ENCODE results near the gene MTFP1.
A peak's percentile ranks its signal among the peaks of the same experiment; 100 is the strongest.
"Not testable (repeated sequence)": the region's sequence is repeated elsewhere in the genome, so short reads cannot be mapped to it uniquely, and the experiment has no call there.

The MTFP1 gene, protein sequence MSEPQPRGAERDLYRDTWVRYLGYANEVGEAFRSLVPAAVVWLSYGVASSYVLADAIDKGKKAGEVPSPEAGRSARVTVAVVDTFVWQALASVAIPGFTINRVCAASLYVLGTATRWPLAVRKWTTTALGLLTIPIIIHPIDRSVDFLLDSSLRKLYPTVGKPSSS

DNA sequence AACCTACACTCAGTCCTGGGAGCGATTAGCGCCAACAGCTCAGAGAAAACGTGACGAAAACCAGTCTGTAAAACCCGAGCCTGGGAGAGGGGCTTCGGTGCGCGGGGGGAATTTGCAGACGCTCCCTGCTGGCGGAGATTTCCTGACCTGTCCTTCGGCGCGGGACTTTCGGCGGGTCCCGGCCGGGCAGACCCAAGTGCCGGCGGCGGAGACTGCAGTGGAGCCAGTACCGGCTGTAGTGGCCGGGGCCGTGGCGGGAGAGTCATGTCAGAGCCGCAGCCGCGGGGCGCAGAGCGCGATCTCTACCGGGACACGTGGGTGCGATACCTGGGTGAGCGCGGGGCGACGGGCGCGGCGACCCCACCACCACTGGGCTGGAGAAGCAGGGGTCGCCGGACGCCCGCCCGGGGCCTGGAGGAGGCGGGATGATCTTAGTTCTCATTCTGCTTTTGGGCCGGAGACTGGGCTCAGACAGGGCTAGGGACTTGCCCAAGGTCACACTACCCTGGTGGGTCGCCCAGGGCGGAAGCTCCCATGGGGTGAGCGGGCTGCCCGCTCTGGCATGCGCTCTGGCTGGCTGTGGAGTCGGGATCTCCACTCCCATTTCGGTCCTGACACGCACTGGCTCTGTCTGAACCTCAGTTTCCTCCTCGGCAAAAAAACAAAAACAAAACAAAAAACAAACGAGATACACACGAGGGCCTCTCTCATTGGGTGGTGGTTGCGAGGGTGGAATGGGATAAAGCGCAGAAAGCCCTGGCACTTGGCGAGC, at the start of gene MTFP1:
Gene MTFP1, plus strand, starts transcription at position 153 of the 772 bp plus-strand sequence. Its CDS starts 112 bp downstream, at position 265.
- peak; percentile 62 for DNase-seq

DNA sequence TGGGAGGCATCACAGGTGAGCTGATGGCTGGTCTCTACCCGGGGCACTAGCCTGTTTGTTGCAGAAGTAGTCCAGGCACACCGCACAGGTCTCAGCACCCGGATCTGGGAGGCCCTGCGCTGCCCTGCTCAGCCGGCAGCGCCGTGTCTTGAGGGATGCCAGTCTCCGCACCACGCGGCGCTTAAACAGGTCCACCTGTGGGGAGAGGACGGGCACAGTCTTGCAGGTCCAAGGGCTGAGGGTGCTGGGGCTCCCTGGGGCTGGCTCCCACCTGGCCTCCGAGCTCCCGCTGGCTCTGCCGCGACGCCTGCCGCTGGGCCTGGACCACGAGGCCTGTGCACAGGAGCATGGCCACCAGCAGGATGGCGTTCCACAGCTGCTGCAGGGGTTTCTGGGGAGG, 45.6 kb upstream of the MTFP1 start:
- no peak for DNase-seq

DNA sequence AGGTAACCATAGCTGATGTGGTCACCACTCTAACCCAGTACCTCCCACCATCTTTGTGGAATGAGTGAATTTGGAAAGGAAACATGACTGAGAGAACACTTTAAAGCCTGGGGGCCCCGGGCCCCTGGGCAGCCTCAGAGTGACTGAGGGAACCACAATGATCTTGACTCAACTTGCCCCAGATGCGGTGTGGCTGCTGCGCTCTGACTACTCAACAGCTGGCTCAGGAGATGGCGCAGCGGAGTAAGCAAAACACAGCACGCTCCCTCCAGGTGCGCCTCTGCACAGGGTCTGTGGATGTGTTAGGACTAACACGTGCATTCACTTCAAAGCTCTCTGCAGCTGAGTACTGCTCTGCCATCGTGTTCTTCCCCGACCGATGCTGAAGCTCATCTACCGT, 44.3 kb upstream of the MTFP1 start:
- DNase-seq = no peak

DNA sequence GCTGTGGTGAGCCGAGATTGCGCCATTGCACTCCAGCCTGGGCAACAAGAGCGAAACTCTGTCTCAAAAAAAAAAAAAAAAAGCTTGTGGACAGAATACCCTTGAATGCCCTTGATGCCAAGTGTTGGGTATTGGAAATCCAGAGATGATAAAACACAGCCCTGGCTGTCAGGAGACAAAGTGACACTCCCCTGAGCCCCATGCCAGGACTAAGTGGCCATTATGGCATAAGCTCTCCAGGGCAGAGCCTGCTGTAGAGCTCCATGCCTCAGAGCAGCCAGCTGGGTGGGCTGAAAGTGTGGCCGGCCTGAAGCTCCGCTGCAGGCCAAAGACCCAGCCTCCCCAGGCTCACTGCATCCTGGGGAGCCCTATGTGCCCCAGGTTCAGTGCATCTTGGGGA, 43.2 kb upstream of the MTFP1 start:
- no peak for DNase-seq

DNA sequence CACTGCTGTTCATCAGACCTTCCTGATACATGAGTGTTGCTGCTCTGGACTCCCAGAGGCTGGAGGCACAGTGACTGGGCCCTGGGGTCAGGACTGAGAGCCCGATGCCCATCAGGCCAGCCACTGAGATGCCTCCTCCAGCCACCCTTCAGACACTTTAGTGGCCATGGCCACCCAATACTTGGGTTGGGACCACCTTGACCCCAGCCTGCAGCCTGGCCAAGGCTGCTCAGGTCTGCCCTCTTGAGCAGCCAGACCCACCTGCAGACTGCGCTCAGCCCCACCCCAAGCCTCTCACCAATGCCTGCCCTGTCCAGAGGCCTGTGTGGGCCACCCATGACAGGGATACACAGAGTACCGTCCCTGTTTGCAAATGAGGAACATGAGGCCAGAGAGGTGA, 42.5 kb upstream of the MTFP1 start:
- DNase-seq = no peak

DNA sequence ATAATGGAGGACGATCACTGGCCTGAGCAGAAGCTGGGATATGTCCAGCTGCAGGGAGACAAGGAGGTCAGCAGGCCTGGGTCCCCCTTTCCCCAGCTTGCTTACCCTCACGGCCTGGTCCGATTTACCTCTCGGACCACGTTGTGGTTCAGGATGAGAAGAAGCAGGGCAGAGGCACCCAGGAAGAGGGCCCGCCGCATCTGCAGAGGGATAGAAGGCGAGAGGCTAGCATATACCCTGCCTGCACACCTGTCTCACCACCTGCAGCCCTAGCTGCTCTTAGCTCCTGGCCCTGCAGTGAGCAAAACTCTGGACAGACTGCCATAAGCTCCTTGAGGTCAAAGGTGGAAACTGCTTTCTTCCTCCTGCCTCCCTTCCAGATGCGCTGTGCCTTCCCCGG, 39.6 kb upstream of the MTFP1 start:
- no peak for DNase-seq

DNA sequence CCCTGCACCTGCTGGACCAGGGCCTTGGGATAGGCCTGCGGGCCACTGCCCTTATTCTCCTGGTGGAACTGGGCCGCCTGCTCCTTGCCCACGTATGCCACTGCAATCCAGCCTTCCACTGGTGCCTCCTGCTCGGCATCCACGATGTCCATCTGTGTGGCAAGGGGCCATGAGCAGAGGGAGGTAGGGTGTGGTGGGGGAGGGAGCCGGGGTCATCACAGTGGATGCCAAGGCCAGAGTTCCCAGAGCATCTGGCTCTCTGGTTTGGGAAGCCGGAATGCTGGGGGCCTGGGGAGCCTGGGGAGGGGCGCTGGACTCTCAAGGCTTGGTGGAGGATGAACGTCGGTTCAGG, 39.0 kb upstream of the MTFP1 start:
- DNase-seq = no peak

DNA sequence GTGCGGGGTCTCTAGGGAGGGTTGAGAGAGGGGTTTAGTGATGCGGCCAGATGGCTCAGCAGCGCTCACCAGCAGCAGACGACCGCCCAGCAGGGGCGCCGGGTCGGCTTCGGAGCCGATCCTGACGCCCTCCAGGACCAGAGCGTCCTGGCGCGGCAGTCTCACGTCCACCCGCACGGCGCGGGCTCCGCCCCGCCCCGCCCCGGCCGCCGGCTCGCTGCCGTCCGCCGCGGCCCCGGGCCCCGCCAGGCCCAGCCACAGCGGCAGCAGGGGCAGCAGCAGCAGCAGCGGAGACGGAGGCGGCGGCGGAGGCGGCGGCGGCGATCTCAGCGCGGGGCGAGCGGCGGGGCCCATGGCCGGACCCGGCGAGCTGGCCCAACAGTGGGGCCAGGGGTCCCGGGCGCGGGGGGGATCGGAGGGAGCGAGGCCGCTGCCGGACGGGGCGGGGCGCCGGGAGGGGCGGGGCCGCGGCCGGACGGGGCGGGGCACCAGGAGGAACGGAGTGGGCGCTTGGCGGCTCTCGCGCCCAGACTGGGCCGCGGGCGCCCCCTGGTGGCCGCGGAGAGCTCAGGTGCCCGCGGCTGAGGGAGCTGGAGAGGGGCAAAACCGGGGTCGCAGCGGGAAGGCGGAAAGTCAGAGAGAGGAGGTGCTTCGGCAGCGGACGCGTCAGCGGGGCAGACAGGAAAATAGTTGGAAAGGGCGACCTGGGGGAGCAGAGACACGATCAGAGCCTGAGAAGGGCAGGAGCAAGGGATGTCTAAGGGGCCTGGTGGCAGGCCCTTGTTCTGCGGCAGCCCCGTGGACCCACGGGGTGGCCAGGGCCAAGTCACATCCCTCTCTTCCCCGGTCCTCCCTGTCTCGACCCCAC, 38.4 kb upstream of the MTFP1 start, which contains the start of gene RNF215:
Gene RNF215, minus strand, starts transcription at position 452 of the 868 bp plus-strand sequence. Its CDS starts 98 bp downstream, at position 354.
- DNase-seq = peak; percentile 79

DNA sequence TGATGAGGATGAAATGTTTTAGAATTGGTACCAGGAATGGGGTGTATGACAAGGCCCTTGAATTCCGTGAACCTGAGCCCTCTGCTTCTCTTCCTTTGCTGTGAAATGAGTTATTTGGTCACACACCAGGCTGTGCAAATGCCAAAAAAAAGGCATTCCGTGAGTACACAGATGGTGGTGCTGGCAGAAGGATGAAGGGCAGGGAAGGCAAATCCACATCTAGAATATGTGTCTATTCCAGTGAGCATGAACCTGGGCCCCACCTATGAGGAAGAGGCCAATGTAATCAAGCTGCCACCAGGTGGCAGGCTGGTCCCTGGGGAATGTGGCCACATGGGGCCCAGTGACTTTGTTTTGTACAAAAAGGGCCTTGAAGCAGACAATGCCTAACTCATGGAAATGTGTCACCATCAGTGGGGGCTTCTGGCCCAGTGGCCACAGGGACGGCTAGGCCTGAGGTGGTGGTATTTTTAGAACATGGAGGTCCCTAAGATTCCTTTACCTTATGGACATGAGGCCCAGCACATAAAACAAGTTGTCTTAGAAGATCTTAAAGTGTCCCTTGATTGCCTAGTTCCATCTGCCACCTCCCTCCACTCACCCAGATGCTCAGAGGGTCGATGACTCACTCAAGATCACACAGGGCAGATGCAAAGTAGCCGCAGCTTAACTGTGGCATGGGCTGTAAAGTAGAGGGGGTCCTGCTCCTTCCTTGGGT, 34.4 kb upstream of the MTFP1 start:
- DNase-seq = peak; percentile 84

DNA sequence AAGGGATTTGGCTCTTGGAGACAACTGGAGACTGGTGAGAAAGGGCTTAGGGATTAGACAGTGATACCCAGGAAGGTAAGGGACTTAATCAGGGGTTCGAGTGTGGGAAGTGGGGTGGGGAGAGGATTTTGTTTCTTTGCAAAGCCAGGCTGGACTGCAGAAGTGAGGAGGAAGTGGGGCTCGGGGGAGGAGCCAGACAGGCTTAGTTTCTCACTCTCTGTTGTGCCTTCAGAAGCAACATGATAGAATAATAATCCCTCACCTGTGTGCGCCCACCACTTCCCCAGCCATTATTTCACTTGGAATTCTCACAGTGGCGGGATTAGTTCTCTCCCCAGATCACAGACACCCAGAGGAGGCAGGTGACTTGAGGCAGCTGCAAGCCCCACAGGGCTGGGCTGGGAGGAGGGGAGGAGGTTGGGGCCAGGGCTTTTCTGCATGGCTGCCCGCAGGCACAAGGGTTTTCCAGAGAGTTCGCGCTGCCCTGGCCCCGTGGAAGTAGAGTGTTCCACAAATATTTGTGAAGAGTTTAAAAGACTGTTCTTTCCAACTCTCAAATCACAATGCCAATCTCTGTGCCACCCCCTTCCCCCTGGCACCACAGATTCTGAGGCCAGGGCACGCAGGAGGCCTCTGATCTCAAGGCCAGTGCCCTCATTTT, 32.8 kb upstream of the MTFP1 start:
- no peak for DNase-seq

DNA sequence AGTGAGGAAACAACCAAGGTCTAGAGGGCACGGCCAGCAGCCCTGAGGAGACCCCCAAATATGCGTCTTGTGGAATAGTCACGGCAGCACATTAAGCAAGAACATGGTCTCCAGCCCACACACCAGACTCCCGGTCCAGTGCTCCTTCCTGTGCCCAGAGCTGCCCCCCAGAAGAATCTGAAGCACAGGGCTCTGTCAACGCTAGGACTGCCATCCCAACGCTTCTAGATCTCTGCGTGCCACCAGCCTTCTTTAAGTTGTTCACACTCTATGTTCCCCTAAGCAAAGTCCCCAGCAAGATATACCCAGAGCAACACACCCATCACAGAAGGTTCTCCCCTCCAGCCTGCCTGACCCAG, 32.3 kb upstream of the MTFP1 start:
- DNase-seq = no peak

DNA sequence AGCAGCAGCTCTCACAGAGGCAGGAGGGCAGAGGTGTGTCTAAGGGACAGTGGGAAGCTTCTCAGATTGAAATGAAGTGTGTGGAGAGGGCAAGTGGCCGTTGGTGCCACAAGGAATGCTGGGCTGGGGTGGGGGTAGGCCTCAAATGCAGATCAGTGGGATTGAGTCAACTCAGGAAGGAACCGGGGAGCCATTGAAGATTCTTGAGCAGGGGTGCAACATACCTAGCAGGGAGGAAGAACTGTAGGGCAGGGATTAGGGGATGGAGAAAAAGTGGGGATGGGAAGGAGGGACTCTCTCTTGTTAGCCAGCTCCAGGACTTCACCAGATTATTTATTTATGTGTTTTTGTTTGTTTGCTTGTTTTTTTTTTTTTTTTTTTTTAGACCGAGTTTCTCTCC, 31.7 kb upstream of the MTFP1 start:
- no peak for DNase-seq

DNA sequence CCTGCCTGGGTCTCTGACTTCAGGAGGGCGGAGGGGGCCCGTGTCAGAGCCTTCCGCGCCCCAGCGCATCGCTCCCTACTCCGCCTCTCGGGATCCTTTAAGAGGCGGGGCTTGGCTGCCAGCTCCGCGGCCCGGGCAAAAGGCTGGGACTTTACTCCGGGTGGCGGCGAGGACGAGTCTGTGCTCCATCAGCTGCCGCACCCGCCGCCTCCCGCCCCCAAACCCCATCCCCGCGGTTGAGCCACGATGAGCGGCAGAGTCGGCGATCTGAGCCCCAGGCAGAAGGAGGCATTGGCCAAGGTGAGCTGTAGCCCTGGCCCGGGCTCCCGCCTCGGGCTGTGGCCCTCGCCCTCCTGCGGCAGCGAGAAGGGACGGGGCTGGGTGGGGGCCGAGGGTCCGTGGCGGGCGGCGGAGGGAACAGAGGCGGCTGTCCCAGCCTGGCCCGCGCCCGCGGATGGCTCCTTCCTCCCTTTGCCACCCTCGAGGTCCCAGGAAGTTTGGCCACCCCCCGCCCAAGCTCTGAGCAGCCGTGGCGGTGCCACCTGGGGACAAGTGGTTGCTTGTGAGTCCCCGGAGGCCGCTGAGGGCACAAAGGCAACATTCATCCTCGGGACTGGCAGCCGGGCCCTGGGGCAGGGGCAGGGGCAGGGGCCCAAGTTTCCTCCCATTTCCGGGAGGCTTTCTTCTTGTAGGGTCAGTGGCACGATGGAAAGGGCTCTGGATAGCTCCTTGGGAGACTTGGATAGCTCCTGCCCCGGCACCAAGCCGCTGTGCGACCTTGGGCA, 28.5 kb upstream of the MTFP1 start, which contains the start of gene SEC14L2:
Gene SEC14L2, plus strand, starts transcription at position 148 of the 785 bp plus-strand sequence. Its CDS starts 99 bp downstream, at position 247.
- DNase-seq = peak; percentile 60

DNA sequence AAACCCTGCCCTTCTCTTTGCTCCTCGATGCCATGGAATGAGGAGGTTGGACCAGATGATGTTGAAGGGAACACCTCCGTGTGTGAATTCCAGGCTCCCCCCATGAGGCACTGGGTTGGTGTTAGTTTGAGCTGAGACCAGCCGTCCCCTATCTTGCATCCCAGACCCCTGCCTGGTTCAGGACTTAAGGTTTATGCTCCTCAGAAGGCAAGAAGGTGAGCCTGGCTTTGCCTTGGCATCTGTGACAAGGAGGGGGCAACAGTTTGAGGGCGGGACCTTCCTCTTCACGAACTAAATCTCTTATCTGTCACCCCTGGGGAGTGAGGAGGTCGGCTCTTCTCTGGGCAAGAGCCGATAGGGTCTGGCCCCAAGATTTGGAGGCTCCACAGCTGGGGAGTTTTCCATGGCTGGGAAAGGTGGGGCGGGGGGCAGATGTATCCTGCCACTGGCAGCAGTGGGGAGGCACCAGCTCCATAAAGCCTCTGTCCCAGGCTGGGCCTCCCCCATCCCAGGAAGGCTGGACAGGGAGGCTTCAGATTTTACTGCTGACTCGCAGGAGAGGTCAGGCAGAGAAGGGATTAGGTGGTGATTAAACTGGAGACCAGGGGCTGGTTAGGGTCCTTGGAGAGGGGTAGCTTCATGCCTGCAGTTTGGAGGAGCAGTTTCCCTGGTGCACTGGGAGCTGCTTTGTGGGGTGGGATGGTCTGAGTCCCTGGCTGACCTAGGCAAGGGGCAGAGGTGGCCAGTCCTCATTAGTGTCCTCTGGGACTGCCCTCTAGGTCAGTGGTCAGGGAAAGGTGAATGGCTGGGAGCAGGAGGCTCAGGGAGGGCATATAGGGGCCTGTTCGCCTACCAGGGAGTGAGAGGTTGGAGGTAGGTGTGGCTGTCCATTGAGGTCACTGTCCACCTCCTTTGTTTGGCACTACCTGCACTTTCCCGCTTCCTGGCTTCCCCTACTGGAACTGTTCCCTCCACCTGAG, 27.6 kb upstream of the MTFP1 start:
- DNase-seq = no peak

DNA sequence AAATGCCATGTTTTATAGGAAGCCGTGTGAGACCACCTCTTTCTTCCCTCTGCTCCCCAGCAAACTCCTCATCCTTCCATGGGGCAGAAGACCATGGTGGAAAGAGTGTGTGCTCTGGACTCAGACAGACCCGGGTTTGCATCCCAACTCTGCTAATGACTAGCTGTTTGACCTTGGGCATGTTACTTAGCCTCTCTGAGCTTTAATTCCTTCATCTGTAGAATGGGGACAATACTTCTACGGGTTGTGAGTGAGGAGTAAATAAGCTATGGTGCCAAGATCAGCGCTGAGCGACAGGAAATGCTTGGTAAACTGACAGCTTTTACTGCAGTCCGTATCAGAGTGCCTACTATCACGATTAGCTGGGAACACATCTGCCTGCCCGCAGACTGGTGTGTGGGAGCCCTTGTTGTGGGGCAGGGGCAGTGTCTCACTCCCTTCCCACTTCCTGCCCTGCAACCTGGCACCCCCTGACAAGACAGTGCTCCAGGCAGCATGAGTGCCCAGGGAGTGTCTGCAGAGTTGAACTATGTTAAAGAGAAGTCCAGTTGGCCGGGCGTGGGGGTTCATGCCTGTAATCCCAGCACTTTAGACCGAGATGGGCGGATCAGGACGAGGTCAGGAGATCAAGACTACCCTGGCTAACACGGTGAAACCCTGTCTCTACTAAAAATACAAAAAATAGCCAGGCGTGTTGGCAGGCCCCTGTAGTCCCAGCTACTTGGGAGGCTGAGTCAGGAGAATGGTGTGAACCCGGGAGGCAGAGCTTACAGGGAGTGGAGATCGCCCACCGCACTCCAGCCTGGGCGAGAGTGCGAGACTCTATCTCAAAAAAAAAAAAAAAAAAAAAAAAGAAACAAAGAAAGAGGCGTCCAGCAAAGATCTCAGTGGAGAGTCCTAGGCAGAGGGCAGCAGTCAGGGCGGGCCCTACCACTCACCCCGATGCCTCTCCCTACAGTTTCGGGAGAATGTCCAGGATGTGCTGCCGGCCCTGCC, 26.6 kb upstream of the MTFP1 start:
- peak; percentile 10 for DNase-seq

DNA sequence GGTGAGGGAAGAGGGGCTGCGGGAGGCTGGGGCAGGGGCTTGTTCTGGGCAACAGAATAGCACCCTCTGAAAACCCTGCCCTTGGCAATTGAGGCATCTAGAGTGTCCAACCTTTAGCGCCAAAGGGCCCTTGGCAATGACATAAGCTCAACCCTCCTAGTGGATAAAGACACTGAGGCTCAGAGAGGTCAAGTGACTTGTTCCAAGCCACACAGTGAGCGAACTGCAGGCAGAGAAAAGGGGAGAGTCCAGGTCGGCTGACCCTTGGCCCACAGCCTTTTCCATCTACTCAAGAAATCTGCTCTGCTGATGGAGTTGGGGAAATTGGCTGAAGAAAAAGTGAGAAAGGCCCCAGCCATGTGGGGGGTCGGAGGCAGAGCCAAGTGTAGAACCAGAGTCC, 25.9 kb upstream of the MTFP1 start:
- no peak for DNase-seq

DNA sequence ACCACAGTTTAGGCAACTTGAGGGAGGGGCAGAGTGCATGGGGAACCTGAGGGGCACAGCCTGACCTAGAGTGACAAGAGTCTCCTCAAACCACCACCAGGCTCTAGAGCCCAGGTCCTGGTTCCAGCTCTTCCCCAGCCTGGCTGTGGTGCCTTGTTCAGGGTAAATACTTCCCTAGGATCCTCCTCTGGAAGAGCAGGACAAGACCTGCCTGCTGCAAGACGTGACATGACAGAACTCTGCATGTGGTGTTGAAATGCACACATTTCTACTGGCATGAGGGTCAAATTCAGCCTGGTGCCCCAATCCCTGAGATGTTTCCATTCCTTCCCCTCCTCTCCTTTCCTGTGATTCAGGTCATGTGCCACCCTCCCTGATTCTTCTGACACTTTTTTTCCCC, 25.4 kb upstream of the MTFP1 start:
- no peak for DNase-seq

DNA sequence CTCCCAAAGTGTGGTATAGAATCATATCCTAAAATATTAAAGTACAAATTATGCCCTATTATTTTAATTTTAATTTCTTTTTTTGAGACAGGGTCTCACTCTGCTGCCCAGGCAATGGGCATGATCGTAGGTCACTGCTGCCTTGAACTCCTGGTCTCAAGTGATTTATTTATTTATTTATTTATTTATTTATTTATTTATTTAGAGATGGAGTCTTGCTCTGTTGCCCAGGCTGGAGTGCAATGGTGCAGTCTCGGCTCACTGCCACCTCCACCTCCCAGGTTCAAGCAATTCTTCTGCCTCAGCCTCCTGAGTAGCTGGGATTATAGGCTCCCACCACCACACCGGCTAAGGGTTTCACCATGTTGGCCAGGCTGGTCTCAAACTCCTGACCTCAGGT, 24.5 kb upstream of the MTFP1 start:
- DNase-seq = not testable (repeated sequence)

Measured in CD4-positive, alpha-beta T cell treated with Interleukin-21 for 1 hour (primary cell).